DND-41 (cell line): ENCODE data around the gene OSBPL10.
"Not testable (repeated sequence)": the region's sequence is repeated elsewhere in the genome, so short reads cannot be mapped to it uniquely, and the experiment has no call there.

Source experiments
- ATAC-seq: fragments of 200-7000 bp; cut with Tn5 transposase; 3 replicates; pipeline ENCODE4 v1.9.1; 2021; ENCODE audit warnings: low read depth; ENCODE audit not compliant: insufficient read depth
- DNase-seq: peaks from one replicate; pipeline ENCODE4 v3.0.0-alpha.2; 2020
- H2AFZ ChIP-seq: 2 replicates; pipeline ENCODE4 v1.6.0; 2012; ENCODE audit warnings: low read depth, low read length
- H3K27ac ChIP-seq: 2 replicates; pipeline ENCODE4 v1.5.1; 2012; ENCODE audit warnings: low read length, inconsistent platforms
- H3K27me3 ChIP-seq: fragments of 200-600 bp; sonication (generic); 2 replicates; pipeline ENCODE4 v1.6.0; 2012; ENCODE audit warnings: low read length, mild to moderate bottlenecking, inconsistent platforms; ENCODE audit not compliant: insufficient read depth, poor library complexity
- H3K36me3 ChIP-seq: 2 replicates; pipeline ENCODE4 v1.5.1; 2012; ENCODE audit warnings: low read length, inconsistent platforms; ENCODE audit not compliant: insufficient read depth
- H3K4me1 ChIP-seq: 2 replicates; pipeline ENCODE4 v1.5.1; 2012; ENCODE audit warnings: mild to moderate bottlenecking, low read length; ENCODE audit not compliant: insufficient read depth
- H3K4me2 ChIP-seq: 2 replicates; pipeline ENCODE4 v1.6.0; 2012; ENCODE audit warnings: mild to moderate bottlenecking, moderate library complexity, low read length, inconsistent platforms; ENCODE audit not compliant: insufficient read depth
- H3K4me3 ChIP-seq, 2 experiments: fragments of 200-600 bp in 1 of 2; shearing (Covaris generic) in 1 of 2; 2 replicates each; pipeline ENCODE4 v1.5.1; 2012 to 2016; ENCODE audit warnings: inconsistent platforms in 2 of 2, low read length in 2 of 2, mild to moderate bottlenecking in 2 of 2, low read depth in 1 of 2, moderate library complexity in 1 of 2
- H3K79me2 ChIP-seq: 2 replicates; pipeline ENCODE4 v1.6.0; 2012; ENCODE audit warnings: low read length, inconsistent platforms; ENCODE audit not compliant: insufficient read depth
- H3K9ac ChIP-seq: 2 replicates; pipeline ENCODE4 v1.6.0; 2012; ENCODE audit warnings: low read depth, mild to moderate bottlenecking, inconsistent platforms, low read length, moderate library complexity
- H3K9me3 ChIP-seq: 2 replicates; pipeline ENCODE4 v1.5.1; 2012; ENCODE audit warnings: low read length, moderate library complexity, mild to moderate bottlenecking, inconsistent platforms; ENCODE audit not compliant: insufficient read depth, severe bottlenecking
- H4K20me1 ChIP-seq: 2 replicates; pipeline ENCODE4 v1.6.0; 2012; ENCODE audit warnings: low read length; ENCODE audit not compliant: insufficient read depth
- EZH2 ChIP-seq: IDR thresholded peaks from 3 replicates; pipeline ENCODE4 v1.6.1; 2012; ENCODE audit warnings: borderline replicate concordance, low read depth, mild to moderate bottlenecking, moderate library complexity, low read length, inconsistent platforms; ENCODE audit not compliant: severe bottlenecking
- TF ChIP-seq, protein P1 (sequence below): IDR thresholded peaks from 2 replicates; pipeline ENCODE4 v1.5.1; 2012; ENCODE audit warnings: borderline replicate concordance, low read length, moderate library complexity, mild to moderate bottlenecking; ENCODE audit not compliant: poor library complexity, severe bottlenecking; ENCODE audit errors: extremely low read depth

Gene OSBPL10

DNA sequence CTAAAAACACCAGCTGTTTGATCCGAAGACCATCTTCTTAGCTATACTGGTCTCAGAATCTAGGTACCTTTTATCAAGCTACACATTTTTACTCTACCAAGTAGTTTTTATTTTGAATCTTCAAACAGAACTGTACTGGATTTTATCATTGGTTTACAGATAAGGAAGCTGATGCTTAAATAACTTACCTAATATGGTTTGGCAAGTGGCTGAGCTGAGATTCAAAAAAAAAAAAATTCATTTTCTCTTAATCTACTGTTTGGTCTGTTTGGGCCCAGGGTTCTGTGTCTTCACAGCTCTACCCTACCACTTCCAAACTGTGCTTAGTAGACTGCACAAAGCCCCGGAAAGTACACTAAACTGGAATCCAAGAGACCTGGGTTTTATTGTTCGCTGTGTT, 36.2 kb upstream of the OSBPL10 start:
- Histone ChIP-seq H2AFZ (no peak overlapping the region), H3K36me3 (no peaks in the 10 kb centered on the region), H3K9ac (no peak overlapping the region), H4K20me1 (no peaks in the 10 kb centered on the region), H3K4me3 (no peak overlapping the region), H3K4me2 (no peak overlapping the region), H3K79me2 (no peaks in the 10 kb centered on the region), H3K27me3 (no peaks in the 10 kb centered on the region), H3K4me1 (no peaks in the 10 kb centered on the region), H3K27ac (no peak overlapping the region), H3K9me3 (no peaks in the 10 kb centered on the region)
- DNase-seq = no peak
- TF ChIP-seq, protein P1, sequence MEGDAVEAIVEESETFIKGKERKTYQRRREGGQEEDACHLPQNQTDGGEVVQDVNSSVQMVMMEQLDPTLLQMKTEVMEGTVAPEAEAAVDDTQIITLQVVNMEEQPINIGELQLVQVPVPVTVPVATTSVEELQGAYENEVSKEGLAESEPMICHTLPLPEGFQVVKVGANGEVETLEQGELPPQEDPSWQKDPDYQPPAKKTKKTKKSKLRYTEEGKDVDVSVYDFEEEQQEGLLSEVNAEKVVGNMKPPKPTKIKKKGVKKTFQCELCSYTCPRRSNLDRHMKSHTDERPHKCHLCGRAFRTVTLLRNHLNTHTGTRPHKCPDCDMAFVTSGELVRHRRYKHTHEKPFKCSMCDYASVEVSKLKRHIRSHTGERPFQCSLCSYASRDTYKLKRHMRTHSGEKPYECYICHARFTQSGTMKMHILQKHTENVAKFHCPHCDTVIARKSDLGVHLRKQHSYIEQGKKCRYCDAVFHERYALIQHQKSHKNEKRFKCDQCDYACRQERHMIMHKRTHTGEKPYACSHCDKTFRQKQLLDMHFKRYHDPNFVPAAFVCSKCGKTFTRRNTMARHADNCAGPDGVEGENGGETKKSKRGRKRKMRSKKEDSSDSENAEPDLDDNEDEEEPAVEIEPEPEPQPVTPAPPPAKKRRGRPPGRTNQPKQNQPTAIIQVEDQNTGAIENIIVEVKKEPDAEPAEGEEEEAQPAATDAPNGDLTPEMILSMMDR = no peak
- no peak for TF ChIP-seq EZH2
- no peak for ATAC-seq

GRCh38 chr3:32015638-32016037, 34.6 kb upstream of the OSBPL10 start:
- not testable (repeated sequence) for H3K9me3 ChIP-seq, H3K4me1 ChIP-seq, H3K4me2 ChIP-seq, DNase-seq, H3K27me3 ChIP-seq, H3K4me3 ChIP-seq, H2AFZ ChIP-seq, ATAC-seq, H3K27ac ChIP-seq, H3K36me3 ChIP-seq, H3K9ac ChIP-seq, H4K20me1 ChIP-seq, H3K79me2 ChIP-seq

DNA sequence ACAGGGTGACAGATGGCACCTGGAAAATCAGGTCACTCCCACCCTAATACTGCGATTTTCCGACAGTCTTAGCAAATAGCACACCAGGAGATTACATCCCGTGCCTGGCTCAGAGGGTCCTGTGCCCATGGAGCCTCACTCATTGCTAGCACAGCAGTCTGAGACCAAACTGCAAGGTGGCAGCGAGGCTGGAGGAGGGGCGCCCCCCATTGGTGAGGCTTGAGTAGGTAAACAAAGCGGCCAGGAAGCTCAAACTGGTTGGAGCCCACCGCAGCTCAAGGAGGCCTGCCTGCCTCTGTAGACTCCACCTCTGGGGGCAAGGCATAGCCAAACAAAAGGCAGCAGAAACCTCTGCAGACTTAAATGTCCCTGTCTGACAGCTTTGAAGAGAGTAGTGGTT, 29.6 kb upstream of the OSBPL10 start:
- not testable (repeated sequence) for H3K27ac ChIP-seq, H3K9me3 ChIP-seq, H3K27me3 ChIP-seq, H2AFZ ChIP-seq, H3K4me3 ChIP-seq, H3K9ac ChIP-seq, DNase-seq, ATAC-seq, H3K79me2 ChIP-seq, H3K4me1 ChIP-seq, H3K36me3 ChIP-seq, H4K20me1 ChIP-seq, H3K4me2 ChIP-seq
- TF ChIP-seq, protein P1 = peak; percentile 4

- no peaks in the 10 kb centered on the region for H4K20me1 ChIP-seq
- TF ChIP-seq, protein P1 = no peak
- no peak for TF ChIP-seq EZH2
- DNase-seq (peak; percentile 27), ATAC-seq (peak; percentile 60; the same call in 2 of the 3 replicates)
- H2AFZ ChIP-seq = no peak overlapping the region
- no peak overlapping the region for H3K4me3 ChIP-seq
- H3K27me3 ChIP-seq = no peaks in the 10 kb centered on the region
- no peak overlapping the region for H3K27ac ChIP-seq
- H3K79me2 ChIP-seq = no peaks in the 10 kb centered on the region
- H3K9me3 ChIP-seq = no peaks in the 10 kb centered on the region
- peaks cover 4% of the 10 kb centered on the region; the same call in 1 of the 2 replicates for H3K4me1 ChIP-seq
- H3K36me3 ChIP-seq = no peaks in the 10 kb centered on the region
- no peak overlapping the region for H3K4me2 ChIP-seq
- no peak overlapping the region for H3K9ac ChIP-seq
Measured at GRCh38 chr3:32009957-32010356, 28.9 kb upstream of the OSBPL10 start.
